ENCODE measurements around the gene KRTAP1-1.

- TF ChIP-seq POLR2A (IDR thresholded peaks at IDR 0.05; ENCODE audit: low read depth) (no peak), CTCF (IDR thresholded peaks at IDR 0.05) (no peak), POLR2AphosphoS5 (IDR thresholded peaks at IDR 0.05) (no peak)
Observed at GRCh38 chr17:41019415-41019814, 21.8 kb downstream of the KRTAP1-1 start.

Measured in esophagus muscularis mucosa (tissue), 3 donors.